Smooth muscle cell (in vitro differentiated cells): ENCODE results near the gene CTNND2. TPM values are rescaled to one million over a fixed set of nuclear protein-coding genes. Genes with fewer than 3 reads are reported as not detected.

ENCODE experiments used
- DNase-seq: peaks from one replicate; lab custom pipeline; 2025; ENCODE audit not compliant: unreplicated experiment; lab: John Stamatoyannopoulos, UW
- H2AFZ ChIP-seq: fragments of 200-600 bp; sonication (generic); 2 replicates; pipeline ENCODE4 v1.6.0; 2016; ENCODE audit warnings: antibody characterized with exemption, low read depth, mild to moderate bottlenecking
- H3F3A ChIP-seq: fragments of 200-600 bp; sonication (generic); 2 replicates; pipeline ENCODE4 v1.6.0; 2017; ENCODE audit warnings: antibody characterized with exemption, low read depth
- H3K27ac ChIP-seq: fragments of 200-600 bp; sonication (generic); 2 replicates; pipeline ENCODE4 v1.5.1; 2016; ENCODE audit warnings: low read depth, mild to moderate bottlenecking
- H3K27me3 ChIP-seq: fragments of 200-600 bp; sonication (generic); 2 replicates; pipeline ENCODE4 v1.6.1; 2016; ENCODE audit warnings: low read depth, mild to moderate bottlenecking
- H3K36me3 ChIP-seq: fragments of 200-600 bp; sonication (generic); 2 replicates; pipeline ENCODE4 v1.5.1; 2016; ENCODE audit warnings: low read depth
- H3K4me1 ChIP-seq: fragments of 200-600 bp; sonication (generic); 2 replicates; pipeline ENCODE4 v1.5.1; 2016; ENCODE audit warnings: low read depth
- H3K4me2 ChIP-seq: fragments of 200-600 bp; sonication (generic); 2 replicates; pipeline ENCODE4 v1.6.0; 2016; ENCODE audit warnings: mild to moderate bottlenecking
- H3K4me3 ChIP-seq: fragments of 200-600 bp; sonication (generic); 2 replicates; pipeline ENCODE4 v1.5.1; 2016; ENCODE audit warnings: mild to moderate bottlenecking
- H3K79me2 ChIP-seq: fragments of 200-600 bp; sonication (generic); 2 replicates; pipeline ENCODE4 v1.6.0; 2016; ENCODE audit warnings: low read depth, mild to moderate bottlenecking
- H3K9ac ChIP-seq: fragments of 200-600 bp; sonication (generic); 2 replicates; pipeline ENCODE4 v1.6.0; 2016; ENCODE audit warnings: low read depth
- H3K9me3 ChIP-seq: fragments of 200-600 bp; sonication (generic); replicated peaks from 2 replicates; pipeline ENCODE4 v1.5.1; 2016; ENCODE audit warnings: low read depth
- H4K20me1 ChIP-seq: fragments of 200-600 bp; sonication (generic); 2 replicates; pipeline ENCODE4 v1.6.0; 2016; ENCODE audit warnings: low read depth
- WGBS: methylation state at CpG from one replicate; pipeline ENCODE4 v1.1.7; 2016; ENCODE audit warnings: low lambda C conversion rate; 5-methylcytosine and 5-hydroxymethylcytosine counted together
- polyA plus RNA-seq: library from polyadenylated mRNA; unstranded; fragments of >200 nt; fragmentation: Nextera tagmentation; extraction: Ambion mirVana; gene quantifications from 2 replicates; pipeline ENCODE4 v1.2.1, GENCODE V29; 2016
- total RNA-seq: library from RNA; depleted of rRNA; stranded (reverse); fragments of >200 nt; gene quantifications from 2 replicates; pipeline ENCODE4 v1.2.3, GENCODE V29; 2014
- TF ChIP-seq, protein P1 (sequence below): fragments of 200-600 bp; sonication (generic); IDR thresholded peaks from 2 replicates; pipeline ENCODE4 v1.5.1; 2017; ENCODE audit warnings: borderline replicate concordance, mild to moderate bottlenecking, antibody characterized with exemption; ENCODE audit not compliant: insufficient read depth, poor library complexity, severe bottlenecking

CTNND2 gene
- total and polyA plus RNA-seq, 2 experiments from 2014 or later = 2.7 to 5.8 TPM

GRCh38 chr5:11191673-11192072 is 712.6 kb downstream of the CTNND2 start:
- H3K9ac ChIP-seq = no peak overlapping the region
- H2AFZ ChIP-seq = no peak overlapping the region
- 93% methylated on average over 7 of the region's 7 CpGs for WGBS
- H3K9me3 ChIP-seq = no peaks in the 10 kb centered on the region
- no peaks in the 10 kb centered on the region for H3K4me1 ChIP-seq
- no peak overlapping the region for H3K4me3 ChIP-seq
- H3K4me2 ChIP-seq = no peak overlapping the region
- no peak overlapping the region for H3K27ac ChIP-seq
- TF ChIP-seq, protein P1, sequence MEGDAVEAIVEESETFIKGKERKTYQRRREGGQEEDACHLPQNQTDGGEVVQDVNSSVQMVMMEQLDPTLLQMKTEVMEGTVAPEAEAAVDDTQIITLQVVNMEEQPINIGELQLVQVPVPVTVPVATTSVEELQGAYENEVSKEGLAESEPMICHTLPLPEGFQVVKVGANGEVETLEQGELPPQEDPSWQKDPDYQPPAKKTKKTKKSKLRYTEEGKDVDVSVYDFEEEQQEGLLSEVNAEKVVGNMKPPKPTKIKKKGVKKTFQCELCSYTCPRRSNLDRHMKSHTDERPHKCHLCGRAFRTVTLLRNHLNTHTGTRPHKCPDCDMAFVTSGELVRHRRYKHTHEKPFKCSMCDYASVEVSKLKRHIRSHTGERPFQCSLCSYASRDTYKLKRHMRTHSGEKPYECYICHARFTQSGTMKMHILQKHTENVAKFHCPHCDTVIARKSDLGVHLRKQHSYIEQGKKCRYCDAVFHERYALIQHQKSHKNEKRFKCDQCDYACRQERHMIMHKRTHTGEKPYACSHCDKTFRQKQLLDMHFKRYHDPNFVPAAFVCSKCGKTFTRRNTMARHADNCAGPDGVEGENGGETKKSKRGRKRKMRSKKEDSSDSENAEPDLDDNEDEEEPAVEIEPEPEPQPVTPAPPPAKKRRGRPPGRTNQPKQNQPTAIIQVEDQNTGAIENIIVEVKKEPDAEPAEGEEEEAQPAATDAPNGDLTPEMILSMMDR = no peak
- no peaks in the 10 kb centered on the region for H3K27me3 ChIP-seq
- DNase-seq = no peak
- H4K20me1 ChIP-seq = no peaks in the 10 kb centered on the region
- no peaks in the 10 kb centered on the region for H3K36me3 ChIP-seq
- H3K79me2 ChIP-seq = no peaks in the 10 kb centered on the region
- no peaks in the 10 kb centered on the region for H3F3A ChIP-seq

- Histone ChIP-seq H3K27ac (no peak overlapping the region), H4K20me1 (no peaks in the 10 kb centered on the region), H3K4me3 (no peak overlapping the region), H3F3A (no peaks in the 10 kb centered on the region), H3K79me2 (no peaks in the 10 kb centered on the region), H3K4me2 (no peak overlapping the region), H3K9me3 (no peaks in the 10 kb centered on the region), H3K9ac (no peak overlapping the region), H3K27me3 (no peaks in the 10 kb centered on the region), H2AFZ (no peak overlapping the region), H3K4me1 (no peaks in the 10 kb centered on the region), H3K36me3 (no peaks in the 10 kb centered on the region)
- no peak for DNase-seq
- TF ChIP-seq, protein P1 = peak; percentile 48
- WGBS = 58% methylated on average over 3 of the region's 3 CpGs
Observed at GRCh38 chr5:11182441-11183080, 721.7 kb downstream of the CTNND2 start.

GRCh38 chr5:11181940-11182339 is 722.3 kb downstream of the CTNND2 start:
- TF ChIP-seq, protein P1 = no peak
- Histone ChIP-seq H3K36me3 (no peaks in the 10 kb centered on the region), H2AFZ (no peak overlapping the region), H3K27me3 (no peaks in the 10 kb centered on the region), H3K4me1 (no peaks in the 10 kb centered on the region), H4K20me1 (no peaks in the 10 kb centered on the region), H3F3A (no peaks in the 10 kb centered on the region), H3K9me3 (no peaks in the 10 kb centered on the region), H3K27ac (no peak overlapping the region), H3K79me2 (no peaks in the 10 kb centered on the region), H3K4me2 (no peak overlapping the region), H3K4me3 (no peak overlapping the region), H3K9ac (no peak overlapping the region)
- no peak for DNase-seq
- 92% methylated on average over 3 of the region's 5 CpGs for WGBS

DNA sequence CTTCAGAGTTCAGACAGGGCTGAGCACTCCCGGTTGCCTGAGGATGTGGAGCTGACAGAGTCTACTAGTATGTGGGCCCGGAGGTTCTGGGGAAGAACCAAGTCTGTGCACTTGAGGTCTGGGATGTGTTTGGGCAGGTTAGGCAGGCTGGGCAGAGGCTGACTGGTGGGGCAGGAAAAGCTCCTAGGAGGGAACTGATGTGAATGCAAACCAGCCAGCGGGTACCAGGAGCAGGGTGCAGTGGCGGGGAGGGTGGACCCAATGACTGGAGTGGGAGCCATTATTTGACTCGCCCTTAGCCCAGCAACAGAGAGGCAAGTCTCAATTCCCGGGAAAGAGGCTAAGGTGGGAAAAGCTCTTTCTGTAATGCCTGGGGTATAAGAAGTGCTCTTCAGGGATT is 723.4 kb downstream of the CTNND2 start:
- Histone ChIP-seq H3K9me3 (no peaks in the 10 kb centered on the region), H3K27me3 (no peaks in the 10 kb centered on the region), H3K4me2 (no peak overlapping the region), H4K20me1 (no peaks in the 10 kb centered on the region), H3K4me3 (no peak overlapping the region), H3K79me2 (no peaks in the 10 kb centered on the region), H3F3A (no peaks in the 10 kb centered on the region), H3K9ac (no peak overlapping the region), H2AFZ (no peak overlapping the region), H3K27ac (no peak overlapping the region), H3K36me3 (no peaks in the 10 kb centered on the region), H3K4me1 (no peaks in the 10 kb centered on the region)
- DNase-seq = no peak
- TF ChIP-seq, protein P1 = no peak
- WGBS = 92% methylated on average over 6 of the region's 6 CpGs
